ACHN (cell line): ENCODE data around the gene PTPRD.

Experiments
- DNase-seq: peaks from one replicate; pipeline ENCODE4 v3.0.0-alpha.2; 2015
- in situ Hi-C: cut with HindIII; loops from 2 replicates; pipeline ENCODE4 v1.10.0; 2017; ENCODE audit warnings: low sequenced_read_pairs, low pct_ligation_motif_present, low pct_unique_long_range_greater_than_20kb

Gene PTPRD

GRCh38 chr9:8420416-8420815, 2192.4 kb downstream of the PTPRD start:
- in situ Hi-C loops, result no loop called here
- no peak for DNase-seq

DNA sequence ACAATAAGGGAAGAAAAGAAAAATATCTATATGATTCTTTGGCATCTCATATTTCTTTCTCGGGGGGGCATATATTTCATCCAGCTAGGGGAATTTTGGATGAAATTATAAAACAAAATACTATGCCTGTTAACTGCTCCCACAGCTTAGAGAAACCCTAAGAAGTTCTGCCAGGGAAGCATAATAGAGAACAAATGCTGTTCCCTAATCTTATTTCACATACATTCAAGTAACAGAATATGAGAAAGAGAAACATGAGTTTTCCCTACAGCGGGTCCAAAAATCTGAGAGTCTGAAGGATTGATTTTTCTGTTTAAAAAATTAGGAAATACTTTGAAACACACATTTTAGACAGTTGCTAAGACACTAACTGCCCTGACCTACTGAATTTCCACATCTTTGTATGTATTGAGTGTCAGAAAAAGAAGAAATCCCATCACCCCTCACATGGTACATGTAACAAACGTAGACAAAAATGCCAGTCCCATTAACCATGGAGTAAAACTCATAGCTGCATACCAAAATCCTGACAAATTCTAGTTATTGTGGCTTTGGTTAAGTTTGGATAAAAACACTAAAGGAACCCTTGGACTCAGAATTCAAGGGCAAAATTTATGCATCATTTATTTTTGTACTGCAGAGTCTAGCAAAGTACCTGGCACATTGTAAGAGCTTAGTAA, 2193.1 kb downstream of the PTPRD start:
- DNase-seq, result no peak
- in situ Hi-C loops, result no loop called here

DNA sequence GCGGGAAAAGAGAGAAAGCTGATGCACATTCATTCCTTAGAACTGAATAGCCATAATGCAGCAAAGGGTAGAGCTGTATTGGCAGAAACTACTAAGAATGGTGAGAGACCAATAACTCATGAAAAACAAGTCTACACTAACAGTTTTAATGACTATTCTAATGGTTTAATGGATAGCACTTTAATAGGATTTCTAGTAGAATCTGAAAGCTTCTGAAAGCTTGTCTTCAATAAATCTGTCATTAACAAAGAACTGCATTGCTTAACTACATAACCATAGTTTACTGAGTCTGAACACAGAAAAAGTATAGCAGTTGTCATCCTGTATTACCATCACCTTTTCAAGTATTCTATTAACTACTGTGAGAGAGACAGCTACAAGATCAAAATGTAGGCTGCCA, 2195.5 kb downstream of the PTPRD start:
- in situ Hi-C loops, result no loop called here
- no peak for DNase-seq

- DNase-seq, result no peak
- in situ Hi-C loops, result no loop called here
Observed at GRCh38 chr9:8412327-8412726, 2200.5 kb downstream of the PTPRD start.

DNA sequence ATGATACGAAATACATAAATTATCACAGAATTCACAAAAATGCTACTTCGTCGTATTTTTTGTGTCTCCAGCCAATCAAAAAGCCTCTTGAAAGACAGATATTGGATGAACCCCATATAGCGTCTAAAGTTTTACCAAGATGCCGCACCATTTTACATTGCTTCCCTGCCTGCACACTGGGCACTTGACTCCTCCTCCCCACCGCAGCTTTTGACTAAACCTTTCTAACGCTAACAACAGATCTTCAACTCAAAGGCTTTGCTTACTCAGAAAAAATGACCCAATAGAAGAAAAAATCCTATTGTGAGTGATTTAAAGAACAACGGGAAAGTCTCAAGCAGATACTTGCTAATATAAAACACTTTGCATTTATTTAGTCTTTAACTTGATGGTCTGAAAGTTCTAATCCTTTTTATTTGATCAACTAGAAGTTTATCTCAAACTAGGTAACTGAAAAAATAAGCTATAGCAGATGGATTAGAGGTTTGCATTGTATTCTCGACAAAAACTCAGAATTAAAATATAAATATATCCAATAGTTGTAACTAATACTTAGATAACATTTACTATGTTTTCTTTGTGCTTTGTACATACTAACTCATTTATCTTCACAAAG, 2204.1 kb downstream of the PTPRD start:
- in situ Hi-C loops, result no loop called here
- DNase-seq, result no peak

- no peak for DNase-seq
- in situ Hi-C loops, result no loop called here
Observed at GRCh38 chr9:8401961-8402705, 2210.7 kb downstream of the PTPRD start.

- no peak for DNase-seq
Observed at GRCh38 chr9:8400378-8400777, 2212.4 kb downstream of the PTPRD start.

DNA sequence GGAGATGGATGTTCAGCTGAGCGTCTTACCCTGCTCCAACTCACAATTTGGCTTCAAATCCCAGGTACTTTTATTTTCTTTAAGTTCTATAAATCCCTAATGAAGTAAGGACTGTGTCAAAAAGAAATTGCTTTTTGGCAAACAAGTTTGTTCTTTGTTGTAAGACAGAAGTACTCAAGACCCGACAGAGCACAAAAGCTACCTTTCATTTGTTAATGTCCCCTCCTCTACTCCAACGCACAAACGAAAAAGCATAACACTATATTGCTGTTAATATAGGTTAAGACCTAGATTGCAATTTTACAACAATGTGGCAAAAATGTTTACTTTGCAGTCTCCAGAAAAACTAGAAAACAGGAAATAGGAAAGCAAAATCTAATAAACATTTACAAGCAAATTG, 2217.8 kb downstream of the PTPRD start:
- DNase-seq, result no peak
- in situ Hi-C loops, result no loop called here

More at GRCh38 chr9:8400378-8400777, 2212.4 kb downstream of the PTPRD start:
- in situ Hi-C loops, result no loop called here

GRCh38 chr9:8394341-8394740, 2218.5 kb downstream of the PTPRD start:
- no peak for DNase-seq
- in situ Hi-C loops, result no loop called here

- in situ Hi-C loops, result no loop called here
- no peak for DNase-seq
Observed at GRCh38 chr9:8392866-8393265, 2219.9 kb downstream of the PTPRD start.

- in situ Hi-C loops, result no loop called here
- DNase-seq, result no peak
Observed at GRCh38 chr9:8391566-8391965, 2221.2 kb downstream of the PTPRD start.

- DNase-seq, result no peak
- in situ Hi-C loops, result no loop called here
Observed at GRCh38 chr9:8391132-8391531, 2221.7 kb downstream of the PTPRD start.

GRCh38 chr9:8390571-8390970, 2222.2 kb downstream of the PTPRD start:
- DNase-seq, result no peak
- in situ Hi-C loops, result no loop called here

DNA sequence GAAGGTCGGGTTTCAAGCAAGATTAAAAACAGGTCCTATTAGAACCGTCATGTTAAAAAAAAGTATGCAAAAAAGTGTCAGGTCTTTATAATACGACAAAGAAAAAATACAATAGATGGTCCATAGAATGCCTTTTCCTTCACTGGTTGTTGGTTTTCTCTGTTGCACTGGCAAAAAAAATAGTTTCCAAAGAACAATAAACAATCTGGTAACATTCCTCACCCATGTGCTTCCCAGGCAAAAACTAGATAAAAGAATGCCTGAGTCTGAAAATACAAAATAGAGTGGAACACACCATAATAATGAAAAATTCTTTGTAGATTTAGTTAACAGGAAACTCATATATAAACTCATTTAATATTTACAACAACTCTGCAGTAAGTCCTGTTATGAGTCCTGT, 2223.3 kb downstream of the PTPRD start:
- DNase-seq, result no peak
- in situ Hi-C loops, result no loop called here

DNA sequence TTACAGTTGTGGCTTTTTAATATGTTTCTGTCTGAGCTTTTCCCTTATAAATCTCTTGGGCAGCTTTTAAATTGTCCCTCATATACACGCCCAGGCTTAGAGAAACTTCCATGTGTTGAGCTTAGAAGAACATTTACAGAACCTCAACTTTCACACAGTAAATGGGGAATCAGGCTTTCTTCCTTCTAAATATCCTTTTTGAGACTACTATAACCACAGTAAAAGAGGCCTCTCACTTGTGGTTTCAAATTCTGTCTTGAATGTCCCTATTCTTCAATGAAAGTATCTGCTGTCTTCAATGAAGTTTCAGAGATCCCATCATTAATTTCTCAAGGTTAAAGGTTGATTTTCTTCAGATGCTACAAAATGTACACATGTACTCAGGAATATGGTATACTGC, 2224.7 kb downstream of the PTPRD start:
- DNase-seq, result no peak
- in situ Hi-C loops, result no loop called here

DNA sequence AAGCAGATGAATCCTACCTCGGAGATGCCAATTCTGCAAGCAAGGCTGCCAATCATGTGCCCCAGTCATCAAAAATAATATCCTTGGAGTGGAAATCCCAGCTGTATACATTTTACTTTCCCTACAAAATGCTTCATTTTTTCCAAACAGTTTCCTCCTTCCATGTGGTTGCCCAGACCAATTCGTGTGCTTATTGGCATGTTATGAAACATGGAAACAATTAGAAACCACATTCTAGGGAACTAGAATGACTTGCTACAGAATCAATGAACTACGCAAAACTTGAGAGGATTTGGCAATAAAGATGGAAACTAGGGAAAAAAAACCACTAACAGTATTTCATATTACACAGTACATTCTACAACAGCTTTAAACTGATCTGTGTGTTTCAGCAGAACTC, 2228.7 kb downstream of the PTPRD start:
- in situ Hi-C loops, result no loop called here
- DNase-seq, result no peak

- DNase-seq, result no peak
- in situ Hi-C loops, result no loop called here
Observed at GRCh38 chr9:8382777-8383527, 2229.8 kb downstream of the PTPRD start.

GRCh38 chr9:8382266-8382665, 2230.5 kb downstream of the PTPRD start:
- in situ Hi-C loops, result no loop called here
- DNase-seq, result no peak

DNA sequence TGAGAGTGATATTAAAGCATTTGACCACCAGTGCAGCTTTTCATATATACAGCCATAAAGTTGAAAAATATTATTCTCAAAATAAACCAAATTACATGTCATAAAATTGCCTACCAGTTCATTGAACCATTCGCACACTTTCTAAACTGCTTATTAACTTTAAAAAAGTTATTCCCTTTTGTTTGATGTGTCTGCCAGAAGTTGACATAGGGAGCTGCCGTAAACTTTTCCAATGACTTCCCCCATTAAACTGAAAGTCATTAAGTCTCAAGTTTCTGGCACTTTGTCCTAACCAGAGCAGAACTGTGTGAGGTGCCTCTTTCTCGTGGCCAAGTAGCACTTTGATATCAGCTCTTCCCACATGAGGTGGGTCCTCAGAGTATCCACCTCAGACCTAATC, 2231.2 kb downstream of the PTPRD start:
- DNase-seq, result no peak
- in situ Hi-C loops, result no loop called here
